ENCODE results near the gene SFXN5. TPM values are rescaled to one million over a fixed set of nuclear protein-coding genes. Genes with fewer than 3 reads are reported as not detected.

The SFXN5 gene
- total and polyA plus RNA-seq, 2 of the 8 experiments (the other 6 are each of a cell fraction or from before 2014, with no cell fraction given) = 29.3 to 33.1 TPM

DNA sequence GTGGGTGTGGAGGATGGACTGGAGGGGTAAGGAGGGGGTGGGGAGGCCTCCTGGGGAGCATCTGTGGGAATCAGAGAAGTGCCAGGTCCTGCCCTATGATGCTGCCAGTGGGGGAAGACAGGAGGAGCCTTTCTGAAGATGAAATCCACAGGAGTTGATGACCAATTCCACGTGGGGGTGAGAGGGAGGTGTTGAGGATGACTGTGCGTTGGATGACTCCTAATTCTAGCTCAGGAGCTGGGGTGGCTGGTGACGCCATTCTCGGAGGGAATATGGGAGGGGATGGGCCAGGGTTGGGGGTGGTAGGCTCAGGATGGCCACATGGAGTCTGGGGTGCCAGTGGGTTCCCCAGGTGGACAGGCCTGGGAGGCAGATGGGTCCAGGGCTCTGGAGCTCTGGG lies 121.9 kb downstream of the SFXN5 start:
- 0 out of 2 replicates have a peak overlapping the region, but pooled peaks have one; percentile 1 for H3K27ac ChIP-seq (ENCODE audit: low read depth, low read length)
- ChIA-PET POLR2A (ENCODE audit: partially characterized antibody) (interaction anchor here (1.5 to 3.4 kb wide), 2 partner anchors 16 to 32 kb away, joined by 3 to 17 read pairs; partner anchors contain the start of gene EMX1), CTCF (ENCODE audit: partially characterized antibody) (interaction anchor here (0.8 to 25.6 kb wide), 8 partner anchors 9 to 62 kb away, joined by 3 to 490 read pairs (median 12); partner anchors contain the start of gene SPR)
- H2BK20ac ChIP-seq (ENCODE audit: low read length) = peak overlapping the region; percentile 29; the same call in 1 of the 2 replicates
- peak overlapping the region; percentile 99 for H2BK120ac ChIP-seq (replicated peaks; ENCODE audit: low read depth, low read length)
- no peaks in the 10 kb centered on the region for H3K9me3 ChIP-seq (ENCODE audit: insufficient read depth in 2 of 2, low read depth in 1 of 2, low read length in 1 of 2)
- H3K18ac ChIP-seq (ENCODE audit: extremely low read depth, low read length) = peak overlapping the region; percentile 90; the same call in 1 of the 2 replicates
- no peak for DNase-seq (ENCODE audit: low read depth in 1 of 2, low spot score in 2 of 2)
- peak overlapping the region; percentile 99; the same call in 1 of the 2 replicates for H2BK5ac ChIP-seq (ENCODE audit: low read depth, low read length)
- H3K23me2 ChIP-seq (ENCODE audit: low read depth, low read length) = no peaks in the 10 kb centered on the region
- H3K4me3 ChIP-seq (ENCODE audit: extremely low read depth in 1 of 4, insufficient read depth in 2 of 4, low read depth in 3 of 4, low read length in 4 of 4) = no peak overlapping the region
- 85% methylated on average over 4 of the region's 4 CpGs; no CpG with 5 or more reads in 1 of the 2 experiments for WGBS, 2 experiments (ENCODE audit: extremely low coverage in 1 of 2, insufficient coverage in 1 of 2, insufficient read length in 1 of 2, insufficient replicate concordance in 2 of 2, low coverage in 1 of 2, low lambda C conversion rate in 2 of 2, missing lambda C conversion rate in 1 of 2)
- no peak overlapping the region for H3K4me2 ChIP-seq (ENCODE audit: insufficient read depth in 1 of 2, low read depth in 2 of 2, low read length in 2 of 2)
- peak overlapping the region; percentile 100 for H2BK12ac ChIP-seq (ENCODE audit: low read depth, low read length)
- no peak overlapping the region for H3K56ac ChIP-seq (replicated peaks; ENCODE audit: insufficient read length, low read depth, low read length)
- H2AFZ ChIP-seq (ENCODE audit: low read length) = no peak overlapping the region
- no peak overlapping the region; the same call in 1 of the 2 replicates for H2BK15ac ChIP-seq (ENCODE audit: low read length)
- H3K27me3 ChIP-seq (replicated peaks in 1 of 4; ENCODE audit: control insufficient read depth in 3 of 4, extremely low read depth in 1 of 4, insufficient read depth in 3 of 4, low read length in 3 of 4) = peaks cover 0 to 5% (median under 1%) of the 10 kb centered on the region in 4 experiments; a peak in 1 of 7 replicates
- H3K14ac ChIP-seq (ENCODE audit: insufficient read length) = no peak overlapping the region
- no peaks in the 10 kb centered on the region; the same call in 1 of the 2 replicates for H3K79me1 ChIP-seq (ENCODE audit: low read depth, low read length)
- H4K8ac ChIP-seq (ENCODE audit: extremely low read depth, insufficient read depth, low read length) = 0 out of 2 replicates have a peak overlapping the region, but pooled peaks have one; percentile 8
- no peaks in the 10 kb centered on the region for H3K79me2 ChIP-seq (ENCODE audit: control insufficient read depth in 1 of 2, insufficient read depth in 2 of 2, low read length in 2 of 2)
- H3K23ac ChIP-seq (ENCODE audit: insufficient read length) = no peak overlapping the region
- peaks cover 3 to 20% (median 17%) of the 10 kb centered on the region in 4 experiments for H3K4me1 ChIP-seq (replicated peaks in 1 of 4; ENCODE audit: control insufficient read depth in 3 of 4, insufficient read depth in 4 of 4, low read length in 3 of 4)
- H2AK5ac ChIP-seq (ENCODE audit: low read depth, low read length) = peak overlapping the region; percentile 91
- no peaks in the 10 kb centered on the region for H3K36me3 ChIP-seq (ENCODE audit: control insufficient read depth in 2 of 4, insufficient read depth in 4 of 4, low read length in 3 of 4)
- peak overlapping the region; percentile 100 for H4K91ac ChIP-seq (replicated peaks; ENCODE audit: insufficient read length, low read length)
- peak overlapping the region; percentile 16 for H4K5ac ChIP-seq (ENCODE audit: insufficient read length, low read depth, low read length)
- no peak for FAIRE-seq
- no peaks in the 10 kb centered on the region for H4K20me1 ChIP-seq (replicated peaks in 1 of 2; ENCODE audit: control insufficient read depth in 1 of 2, insufficient read depth in 2 of 2, low read length in 2 of 2)
- H3K9ac ChIP-seq (replicated peaks in 1 of 4; ENCODE audit: extremely low read depth in 1 of 4, low read depth in 3 of 4, low read length in 3 of 4) = no peak overlapping the region
- peak overlapping the region; percentile 98 for H3K4ac ChIP-seq (replicated peaks; ENCODE audit: insufficient read length, low read depth, low read length)
- TF ChIP-seq JUND (IDR thresholded peaks at IDR 0.05; ENCODE audit: low read length) (no peak), TEAD4 (IDR thresholded peaks at IDR 0.05; ENCODE audit: low read depth, low read length) (no peak), RAD21 (IDR thresholded peaks at IDR 0.05 in 1 of 2, conservative IDR thresholded peaks at IDR 0.05 in 1 of 2; ENCODE audit: low read depth in 2 of 2, low read length in 2 of 2) (no peak)
- TF ChIP-seq, protein P1, sequence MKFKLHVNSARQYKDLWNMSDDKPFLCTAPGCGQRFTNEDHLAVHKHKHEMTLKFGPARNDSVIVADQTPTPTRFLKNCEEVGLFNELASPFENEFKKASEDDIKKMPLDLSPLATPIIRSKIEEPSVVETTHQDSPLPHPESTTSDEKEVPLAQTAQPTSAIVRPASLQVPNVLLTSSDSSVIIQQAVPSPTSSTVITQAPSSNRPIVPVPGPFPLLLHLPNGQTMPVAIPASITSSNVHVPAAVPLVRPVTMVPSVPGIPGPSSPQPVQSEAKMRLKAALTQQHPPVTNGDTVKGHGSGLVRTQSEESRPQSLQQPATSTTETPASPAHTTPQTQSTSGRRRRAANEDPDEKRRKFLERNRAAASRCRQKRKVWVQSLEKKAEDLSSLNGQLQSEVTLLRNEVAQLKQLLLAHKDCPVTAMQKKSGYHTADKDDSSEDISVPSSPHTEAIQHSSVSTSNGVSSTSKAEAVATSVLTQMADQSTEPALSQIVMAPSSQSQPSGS (IDR thresholded peaks at IDR 0.05; ENCODE audit: low read length) = no peak
